HUES48 (cell line): Measurements from ENCODE around the gene KCNMA1.
"Not testable (repeated sequence)": the region's sequence is repeated elsewhere in the genome, so short reads cannot be mapped to it uniquely, and the experiment has no call there.

Source experiments
- H3K27ac ChIP-seq: one replicate; pipeline ENCODE4 v1.7.0; 2013; ENCODE audit warnings: low read depth, low read length, inconsistent platforms
- H3K27me3 ChIP-seq: 2 replicates; pipeline ENCODE4 v1.6.1; 2013; ENCODE audit warnings: mild to moderate bottlenecking, low read length; ENCODE audit not compliant: control insufficient read depth, insufficient read depth
- H3K36me3 ChIP-seq: 2 replicates; pipeline ENCODE4 v1.6.1; 2013; ENCODE audit warnings: low read length; ENCODE audit not compliant: control insufficient read depth, insufficient read depth
- H3K4me1 ChIP-seq: 2 replicates; pipeline ENCODE4 v1.6.1; 2013; ENCODE audit warnings: mild to moderate bottlenecking, low read length; ENCODE audit not compliant: control insufficient read depth, insufficient read depth
- H3K4me3 ChIP-seq: 2 replicates; pipeline ENCODE4 v1.5.1; 2013; ENCODE audit warnings: mild to moderate bottlenecking, low read depth, low read length
- H3K9ac ChIP-seq: 2 replicates; pipeline ENCODE4 v1.6.1; 2013; ENCODE audit warnings: mild to moderate bottlenecking, low read depth, low read length, moderate library complexity
- H3K9me3 ChIP-seq: 2 replicates; pipeline ENCODE4 v1.6.1; 2013; ENCODE audit warnings: low read length; ENCODE audit not compliant: control insufficient read depth, insufficient read depth

KCNMA1 gene

GRCh38 chr10:77413231-77413630 lies 224.4 kb downstream of the KCNMA1 start:
- Histone ChIP-seq H3K4me1 (no peaks in the 10 kb centered on the region), H3K4me3 (no peak overlapping the region), H3K36me3 (no peaks in the 10 kb centered on the region), H3K27me3 (no peaks in the 10 kb centered on the region), H3K9me3 (no peaks in the 10 kb centered on the region), H3K27ac (no peak overlapping the region), H3K9ac (no peak overlapping the region)

GRCh38 chr10:77412573-77413133 lies 225.0 kb downstream of the KCNMA1 start:
- H3K27me3 ChIP-seq, H3K27ac ChIP-seq, H3K4me3 ChIP-seq, H3K9me3 ChIP-seq, H3K4me1 ChIP-seq, H3K36me3 ChIP-seq, H3K9ac ChIP-seq: not testable (repeated sequence)

- H3K9ac ChIP-seq, result no peak overlapping the region
- no peaks in the 10 kb centered on the region for H3K9me3 ChIP-seq
- H3K27ac ChIP-seq, result no peak overlapping the region
- H3K4me1 ChIP-seq, result peaks cover 4% of the 10 kb centered on the region; the same call in 1 of the 2 replicates
- H3K36me3 ChIP-seq, result no peaks in the 10 kb centered on the region
- no peak overlapping the region for H3K4me3 ChIP-seq
- H3K27me3 ChIP-seq, result no peaks in the 10 kb centered on the region
Measured at GRCh38 chr10:77411805-77412204, 225.8 kb downstream of the KCNMA1 start.

- Histone ChIP-seq H3K9me3 (no peaks in the 10 kb centered on the region), H3K4me3 (no peak overlapping the region), H3K27me3 (no peaks in the 10 kb centered on the region), H3K27ac (no peak overlapping the region), H3K36me3 (no peaks in the 10 kb centered on the region), H3K4me1 (peaks cover 11% of the 10 kb centered on the region), H3K9ac (no peak overlapping the region)
Measured at GRCh38 chr10:77410523-77410922, 227.1 kb downstream of the KCNMA1 start.

- no peak overlapping the region for H3K4me3 ChIP-seq
- H3K9ac ChIP-seq, result no peak overlapping the region
- no peaks in the 10 kb centered on the region for H3K9me3 ChIP-seq
- no peaks in the 10 kb centered on the region for H3K36me3 ChIP-seq
- peaks cover 17% of the 10 kb centered on the region for H3K4me1 ChIP-seq
- H3K27me3 ChIP-seq, result no peaks in the 10 kb centered on the region
- no peak overlapping the region for H3K27ac ChIP-seq
Measured at GRCh38 chr10:77409697-77410471, 227.7 kb downstream of the KCNMA1 start.

GRCh38 chr10:77408259-77408658 lies 229.3 kb downstream of the KCNMA1 start:
- Histone ChIP-seq H3K4me1 (peaks cover 19% of the 10 kb centered on the region), H3K27me3 (no peaks in the 10 kb centered on the region), H3K36me3 (no peaks in the 10 kb centered on the region), H3K27ac (no peak overlapping the region), H3K9ac (no peak overlapping the region), H3K4me3 (no peak overlapping the region), H3K9me3 (no peaks in the 10 kb centered on the region)

GRCh38 chr10:77406764-77407430 lies 230.7 kb downstream of the KCNMA1 start:
- Histone ChIP-seq H3K27me3 (no peaks in the 10 kb centered on the region), H3K36me3 (no peaks in the 10 kb centered on the region), H3K9ac (no peak overlapping the region), H3K4me3 (no peak overlapping the region), H3K27ac (no peak overlapping the region), H3K4me1 (peaks cover 19% of the 10 kb centered on the region), H3K9me3 (no peaks in the 10 kb centered on the region)

GRCh38 chr10:77405771-77406241 lies 231.8 kb downstream of the KCNMA1 start:
- H3K9me3 ChIP-seq, result no peaks in the 10 kb centered on the region
- no peaks in the 10 kb centered on the region for H3K36me3 ChIP-seq
- H3K4me1 ChIP-seq, result peaks cover 19% of the 10 kb centered on the region
- no peak overlapping the region for H3K9ac ChIP-seq
- H3K4me3 ChIP-seq, result no peak overlapping the region
- H3K27me3 ChIP-seq, result no peaks in the 10 kb centered on the region
- peak overlapping the region; percentile 22 for H3K27ac ChIP-seq

GRCh38 chr10:77404810-77405209 lies 232.8 kb downstream of the KCNMA1 start:
- H3K4me1 ChIP-seq, result peaks cover 19% of the 10 kb centered on the region
- H3K4me3 ChIP-seq, result no peak overlapping the region
- H3K27me3 ChIP-seq, result no peaks in the 10 kb centered on the region
- H3K9me3 ChIP-seq, result no peaks in the 10 kb centered on the region
- H3K36me3 ChIP-seq, result no peaks in the 10 kb centered on the region
- no peak overlapping the region for H3K9ac ChIP-seq
- no peak overlapping the region for H3K27ac ChIP-seq

GRCh38 chr10:77403761-77404160 lies 233.8 kb downstream of the KCNMA1 start:
- no peak overlapping the region for H3K27ac ChIP-seq
- H3K27me3 ChIP-seq, result no peaks in the 10 kb centered on the region
- H3K4me3 ChIP-seq, result no peak overlapping the region
- H3K36me3 ChIP-seq, result no peaks in the 10 kb centered on the region
- no peak overlapping the region for H3K9ac ChIP-seq
- peaks cover 19% of the 10 kb centered on the region for H3K4me1 ChIP-seq
- H3K9me3 ChIP-seq, result no peaks in the 10 kb centered on the region

- Histone ChIP-seq H3K4me3 (no peak overlapping the region), H3K4me1 (peaks cover 15% of the 10 kb centered on the region), H3K9ac (no peak overlapping the region), H3K27ac (no peak overlapping the region), H3K27me3 (no peaks in the 10 kb centered on the region), H3K9me3 (no peaks in the 10 kb centered on the region), H3K36me3 (no peaks in the 10 kb centered on the region)
Measured at GRCh38 chr10:77401683-77402082, 235.9 kb downstream of the KCNMA1 start.
